ENCODE data around the gene TAF11L6.
"Not testable (repeated sequence)": the region's sequence is repeated elsewhere in the genome, so short reads cannot be mapped to it uniquely, and the experiment has no call there.

DNA sequence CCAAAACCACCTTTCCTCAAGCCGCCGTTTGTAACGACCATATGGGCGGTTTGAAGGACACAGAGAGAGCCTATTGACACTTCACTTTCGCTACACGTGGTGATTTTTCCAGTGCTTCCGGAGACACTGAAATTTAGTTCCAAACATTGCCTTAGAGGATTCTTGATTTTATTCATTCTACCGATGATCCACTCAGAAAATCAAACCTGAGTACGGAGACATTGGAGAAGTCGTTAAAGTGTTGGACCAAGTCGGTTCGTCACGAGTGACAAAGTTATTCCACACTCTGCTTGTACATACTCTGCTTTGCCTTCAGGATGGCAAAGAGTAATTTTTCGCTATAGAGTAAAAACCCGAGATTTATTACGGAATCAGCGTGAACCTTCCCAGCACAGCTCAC, 2.0 kb upstream of the TAF11L6 start:
- TF ChIP-seq, protein P1, sequence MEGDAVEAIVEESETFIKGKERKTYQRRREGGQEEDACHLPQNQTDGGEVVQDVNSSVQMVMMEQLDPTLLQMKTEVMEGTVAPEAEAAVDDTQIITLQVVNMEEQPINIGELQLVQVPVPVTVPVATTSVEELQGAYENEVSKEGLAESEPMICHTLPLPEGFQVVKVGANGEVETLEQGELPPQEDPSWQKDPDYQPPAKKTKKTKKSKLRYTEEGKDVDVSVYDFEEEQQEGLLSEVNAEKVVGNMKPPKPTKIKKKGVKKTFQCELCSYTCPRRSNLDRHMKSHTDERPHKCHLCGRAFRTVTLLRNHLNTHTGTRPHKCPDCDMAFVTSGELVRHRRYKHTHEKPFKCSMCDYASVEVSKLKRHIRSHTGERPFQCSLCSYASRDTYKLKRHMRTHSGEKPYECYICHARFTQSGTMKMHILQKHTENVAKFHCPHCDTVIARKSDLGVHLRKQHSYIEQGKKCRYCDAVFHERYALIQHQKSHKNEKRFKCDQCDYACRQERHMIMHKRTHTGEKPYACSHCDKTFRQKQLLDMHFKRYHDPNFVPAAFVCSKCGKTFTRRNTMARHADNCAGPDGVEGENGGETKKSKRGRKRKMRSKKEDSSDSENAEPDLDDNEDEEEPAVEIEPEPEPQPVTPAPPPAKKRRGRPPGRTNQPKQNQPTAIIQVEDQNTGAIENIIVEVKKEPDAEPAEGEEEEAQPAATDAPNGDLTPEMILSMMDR (IDR thresholded peaks at IDR 0.05), result not testable (repeated sequence)
- not testable (repeated sequence) for TF ChIP-seq ZFX (IDR thresholded peaks at IDR 0.05; ENCODE audit: borderline replicate concordance)
